ENCODE measurements around the gene IKZF2. TPM values are rescaled to one million over a fixed set of nuclear protein-coding genes. Genes with fewer than 3 reads are reported as not detected.

IKZF2 gene
- total RNA-seq, 1 experiment from 2014 or later: 14.2 TPM

DNA sequence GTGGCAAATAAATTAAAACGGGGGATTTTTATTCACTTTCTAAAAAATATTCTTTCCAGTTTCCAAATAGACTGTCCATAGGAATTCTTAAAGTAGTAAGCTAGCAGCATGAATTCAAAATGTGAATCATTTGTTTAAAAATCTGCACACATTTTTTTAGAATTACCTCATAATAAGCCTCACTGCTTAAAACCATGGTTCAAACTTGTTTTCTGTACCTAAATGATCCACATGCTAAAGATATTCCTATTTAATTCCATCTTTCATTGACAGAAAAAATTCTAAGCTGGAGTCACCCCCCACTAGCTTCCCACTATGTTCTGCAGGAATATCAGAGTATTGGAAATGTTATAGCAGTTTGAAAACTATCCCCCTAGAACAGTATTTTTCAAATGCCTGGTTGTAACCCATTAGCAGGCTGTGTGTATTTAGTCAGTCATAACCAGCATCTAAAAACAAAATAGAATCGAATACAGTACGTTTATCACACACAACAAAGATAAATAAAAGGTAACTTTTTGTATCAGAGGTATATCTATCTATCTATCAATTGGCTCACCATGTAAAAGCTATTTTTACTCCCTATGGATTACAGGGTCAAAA lies 11.2 kb upstream of the IKZF2 start:
- peaks cover 6% of the 10 kb centered on the region for H3K4me1 Mint-ChIP-seq (ENCODE audit: low read depth, unreplicated experiment)
- no peak overlapping the region for H3K4me3 Mint-ChIP-seq (ENCODE audit: unreplicated experiment)
- H3K27me3 Mint-ChIP-seq (ENCODE audit: insufficient read depth, unreplicated experiment): no peaks in the 10 kb centered on the region
- ChIA-PET CTCF (no interaction called here), POLR2A (no interaction called here)
- no peak overlapping the region for H3K4me3 ChIP-seq (ENCODE audit: low read depth, low read length)
- TF ChIP-seq, protein P1, sequence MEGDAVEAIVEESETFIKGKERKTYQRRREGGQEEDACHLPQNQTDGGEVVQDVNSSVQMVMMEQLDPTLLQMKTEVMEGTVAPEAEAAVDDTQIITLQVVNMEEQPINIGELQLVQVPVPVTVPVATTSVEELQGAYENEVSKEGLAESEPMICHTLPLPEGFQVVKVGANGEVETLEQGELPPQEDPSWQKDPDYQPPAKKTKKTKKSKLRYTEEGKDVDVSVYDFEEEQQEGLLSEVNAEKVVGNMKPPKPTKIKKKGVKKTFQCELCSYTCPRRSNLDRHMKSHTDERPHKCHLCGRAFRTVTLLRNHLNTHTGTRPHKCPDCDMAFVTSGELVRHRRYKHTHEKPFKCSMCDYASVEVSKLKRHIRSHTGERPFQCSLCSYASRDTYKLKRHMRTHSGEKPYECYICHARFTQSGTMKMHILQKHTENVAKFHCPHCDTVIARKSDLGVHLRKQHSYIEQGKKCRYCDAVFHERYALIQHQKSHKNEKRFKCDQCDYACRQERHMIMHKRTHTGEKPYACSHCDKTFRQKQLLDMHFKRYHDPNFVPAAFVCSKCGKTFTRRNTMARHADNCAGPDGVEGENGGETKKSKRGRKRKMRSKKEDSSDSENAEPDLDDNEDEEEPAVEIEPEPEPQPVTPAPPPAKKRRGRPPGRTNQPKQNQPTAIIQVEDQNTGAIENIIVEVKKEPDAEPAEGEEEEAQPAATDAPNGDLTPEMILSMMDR (IDR thresholded peaks at IDR 0.05; ENCODE audit: insufficient read depth in 1 of 2, low read depth in 1 of 2, low read length in 1 of 2, severe bottlenecking in 1 of 2, unreplicated experiment in 1 of 2): no peak
- H3K36me3 Mint-ChIP-seq (ENCODE audit: insufficient read depth, unreplicated experiment): no peaks in the 10 kb centered on the region
- peaks cover 19% of the 10 kb centered on the region for H3K4me1 ChIP-seq
- H3K27me3 ChIP-seq (replicated peaks; ENCODE audit: control insufficient read depth, insufficient read depth, low read length): no peaks in the 10 kb centered on the region
- H3K9me3 Mint-ChIP-seq (ENCODE audit: unreplicated experiment): no peaks in the 10 kb centered on the region
- intact Hi-C loops (cut with micrococcal nuclease; ENCODE audit: unreplicated experiment): no loop called here
- no TSS peak for BruUV-seq (replicated peaks)
- no peak for DNase-seq
- H3K36me3 ChIP-seq (ENCODE audit: control insufficient read depth, insufficient read depth, low read length): no peaks in the 10 kb centered on the region
- H3K9me3 ChIP-seq: no peaks in the 10 kb centered on the region
- H3K27ac Mint-ChIP-seq (ENCODE audit: unreplicated experiment): no peak overlapping the region

DNA sequence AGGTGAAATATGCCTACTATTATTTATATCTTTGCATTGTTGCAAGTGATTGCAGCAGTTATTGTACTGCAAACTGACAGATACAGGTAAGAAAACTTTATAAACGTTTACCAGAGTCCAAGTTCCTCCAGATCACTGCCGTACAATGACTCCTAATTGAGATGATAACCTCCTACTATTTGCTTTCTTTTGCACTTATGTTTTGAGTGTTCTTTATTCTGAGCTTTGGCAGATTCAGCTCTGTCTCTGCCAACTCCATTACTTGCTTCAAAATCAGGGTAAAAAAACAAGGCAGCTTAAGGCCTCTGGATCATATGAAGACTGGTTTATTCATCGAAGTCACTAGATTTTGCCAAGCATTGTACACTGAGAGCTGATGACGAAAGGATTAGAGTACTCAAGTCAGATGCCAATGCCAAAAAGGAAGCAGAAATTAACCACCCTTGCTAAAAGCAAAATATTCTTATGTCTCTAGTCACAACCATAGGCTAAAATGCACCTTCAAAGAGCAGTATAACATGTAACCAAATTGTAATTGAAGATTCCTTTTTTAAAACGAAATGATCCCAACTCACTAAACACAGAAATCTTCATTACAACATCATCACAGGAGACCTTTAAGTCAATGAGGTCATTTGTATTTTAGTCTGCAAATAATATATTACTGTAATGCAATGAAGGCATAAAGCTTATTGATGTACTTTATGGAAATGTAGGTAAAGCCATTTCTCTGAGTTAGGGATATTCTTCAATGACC lies 10.5 kb upstream of the IKZF2 start:
- Histone ChIP-seq H3K4me3 (ENCODE audit: low read depth, low read length) (no peak overlapping the region), H3K27me3 (replicated peaks; ENCODE audit: control insufficient read depth, insufficient read depth, low read length) (no peaks in the 10 kb centered on the region), H3K4me1 (peaks cover 22% of the 10 kb centered on the region), H3K9me3 (no peaks in the 10 kb centered on the region), H3K36me3 (ENCODE audit: control insufficient read depth, insufficient read depth, low read length) (no peaks in the 10 kb centered on the region)
- Mint-ChIP-seq H3K27ac (ENCODE audit: unreplicated experiment) (no peak overlapping the region), H3K4me1 (ENCODE audit: low read depth, unreplicated experiment) (peaks cover 6% of the 10 kb centered on the region), H3K27me3 (ENCODE audit: insufficient read depth, unreplicated experiment) (no peaks in the 10 kb centered on the region), H3K4me3 (ENCODE audit: unreplicated experiment) (no peak overlapping the region), H3K36me3 (ENCODE audit: insufficient read depth, unreplicated experiment) (no peaks in the 10 kb centered on the region), H3K9me3 (ENCODE audit: unreplicated experiment) (no peaks in the 10 kb centered on the region)
- ChIA-PET POLR2A (no interaction called here), CTCF (no interaction called here)
- BruUV-seq (replicated peaks): no TSS peak
- TF ChIP-seq, protein P1 (IDR thresholded peaks at IDR 0.05; ENCODE audit: insufficient read depth in 1 of 2, low read depth in 1 of 2, low read length in 1 of 2, severe bottlenecking in 1 of 2, unreplicated experiment in 1 of 2): no peak
- intact Hi-C loops (cut with micrococcal nuclease; ENCODE audit: unreplicated experiment): no loop called here
- no peak for DNase-seq

DNA sequence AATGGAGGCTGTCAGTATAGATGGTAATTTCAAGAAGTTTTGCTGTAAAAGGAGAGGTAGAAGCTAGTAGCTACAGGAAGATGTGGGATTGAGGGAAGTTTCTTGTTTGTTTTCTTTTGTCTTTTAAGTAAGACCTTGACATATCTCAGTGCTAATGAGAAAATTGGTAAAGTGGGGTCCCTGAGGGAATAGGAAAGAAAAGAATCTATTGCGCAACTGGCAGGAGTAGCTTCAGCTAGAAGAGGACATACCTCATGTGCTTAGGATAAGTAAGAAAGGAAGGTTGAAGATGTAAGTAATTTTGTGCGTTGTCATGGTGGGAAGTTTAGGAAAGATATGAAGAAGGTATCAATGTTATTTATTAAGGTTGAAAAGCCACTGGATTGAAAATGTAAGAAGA lies 8.4 kb upstream of the IKZF2 start:
- Histone ChIP-seq H3K4me1 (peaks cover 22% of the 10 kb centered on the region), H3K4me3 (ENCODE audit: low read depth, low read length) (no peak overlapping the region), H3K9me3 (no peaks in the 10 kb centered on the region), H3K36me3 (ENCODE audit: control insufficient read depth, insufficient read depth, low read length) (no peaks in the 10 kb centered on the region), H3K27me3 (replicated peaks; ENCODE audit: control insufficient read depth, insufficient read depth, low read length) (no peaks in the 10 kb centered on the region)
- ChIA-PET CTCF (no interaction called here), POLR2A (no interaction called here)
- intact Hi-C loops (cut with micrococcal nuclease; ENCODE audit: unreplicated experiment): no loop called here
- H3K4me3 Mint-ChIP-seq (ENCODE audit: unreplicated experiment): no peak overlapping the region
- no peak overlapping the region for H3K27ac Mint-ChIP-seq (ENCODE audit: unreplicated experiment)
- DNase-seq: no peak
- TF ChIP-seq, protein P1 (IDR thresholded peaks at IDR 0.05; ENCODE audit: insufficient read depth in 1 of 2, low read depth in 1 of 2, low read length in 1 of 2, severe bottlenecking in 1 of 2, unreplicated experiment in 1 of 2): no peak
- no TSS peak for BruUV-seq (replicated peaks)
- no peaks in the 10 kb centered on the region for H3K9me3 Mint-ChIP-seq (ENCODE audit: unreplicated experiment)
- H3K4me1 Mint-ChIP-seq (ENCODE audit: low read depth, unreplicated experiment): no peaks in the 10 kb centered on the region
- H3K36me3 Mint-ChIP-seq (ENCODE audit: insufficient read depth, unreplicated experiment): no peaks in the 10 kb centered on the region
- no peaks in the 10 kb centered on the region for H3K27me3 Mint-ChIP-seq (ENCODE audit: insufficient read depth, unreplicated experiment)

Measured in Caco-2 (cell line).